Activated T-cell treated with anti-CD3 and anti-CD28 coated beads, Interleukin-2, amount 50 U/mL, for 48 hours (primary cell): ENCODE results near the gene SPAG16.
"Not testable (repeated sequence)": the region's sequence is repeated elsewhere in the genome, so short reads cannot be mapped to it uniquely, and the experiment has no call there.

Experiments
- DNase-seq, 2 experiments: peaks; one replicate each; pipeline ENCODE4 v3.0.0-alpha.2; 2020

SPAG16 gene

GRCh38 chr2:213847316-213847715 lies 563.1 kb downstream of the SPAG16 start:
- no peak for DNase-seq

GRCh38 chr2:213848631-213849030 lies 564.4 kb downstream of the SPAG16 start:
- no peak for DNase-seq

- no peak for DNase-seq
These were observed 577.4 kb downstream of the SPAG16 start for GRCh38 chr2:213861638-213862037.

- no peak for DNase-seq
These were observed 578.3 kb downstream of the SPAG16 start for GRCh38 chr2:213862407-213863076.

- DNase-seq: no peak
These were observed 579.3 kb downstream of the SPAG16 start for GRCh38 chr2:213863541-213863940.

- no peak for DNase-seq
These were observed 584.3 kb downstream of the SPAG16 start for GRCh38 chr2:213868526-213868925.

GRCh38 chr2:213885485-213885884 lies 601.2 kb downstream of the SPAG16 start:
- DNase-seq: no peak

- no peak for DNase-seq
These were observed 630.2 kb downstream of the SPAG16 start for GRCh38 chr2:213914510-213914909.

GRCh38 chr2:213920014-213920413 lies 635.8 kb downstream of the SPAG16 start:
- no peak for DNase-seq

GRCh38 chr2:213923543-213923942 lies 639.3 kb downstream of the SPAG16 start:
- no peak for DNase-seq

GRCh38 chr2:213934560-213934959 lies 650.3 kb downstream of the SPAG16 start:
- no peak for DNase-seq

- DNase-seq: no peak
These were observed 673.8 kb downstream of the SPAG16 start for GRCh38 chr2:213958086-213958485.

GRCh38 chr2:213959589-213959988 lies 675.3 kb downstream of the SPAG16 start:
- no peak for DNase-seq

GRCh38 chr2:213971536-213971935 lies 687.3 kb downstream of the SPAG16 start:
- no peak for DNase-seq

GRCh38 chr2:213980883-213981282 lies 696.6 kb downstream of the SPAG16 start:
- DNase-seq: no peak

- no peak for DNase-seq
These were observed 704.9 kb downstream of the SPAG16 start for GRCh38 chr2:213989207-213989606.

GRCh38 chr2:213991453-213992108 lies 707.3 kb downstream of the SPAG16 start:
- no peak for DNase-seq

GRCh38 chr2:213995400-213996105 lies 711.3 kb downstream of the SPAG16 start:
- no peak for DNase-seq

GRCh38 chr2:213998976-213999375 lies 714.7 kb downstream of the SPAG16 start:
- DNase-seq: not testable (repeated sequence)

GRCh38 chr2:214004463-214004862 lies 720.2 kb downstream of the SPAG16 start:
- DNase-seq: no peak

- no peak for DNase-seq
These were observed 721.1 kb downstream of the SPAG16 start for GRCh38 chr2:214005337-214005736.

GRCh38 chr2:214006601-214007000 lies 722.3 kb downstream of the SPAG16 start:
- DNase-seq: no peak

GRCh38 chr2:214011676-214012075 lies 727.4 kb downstream of the SPAG16 start:
- no peak for DNase-seq
